ENCODE measurements around the gene U2AF1L4.

DNA sequence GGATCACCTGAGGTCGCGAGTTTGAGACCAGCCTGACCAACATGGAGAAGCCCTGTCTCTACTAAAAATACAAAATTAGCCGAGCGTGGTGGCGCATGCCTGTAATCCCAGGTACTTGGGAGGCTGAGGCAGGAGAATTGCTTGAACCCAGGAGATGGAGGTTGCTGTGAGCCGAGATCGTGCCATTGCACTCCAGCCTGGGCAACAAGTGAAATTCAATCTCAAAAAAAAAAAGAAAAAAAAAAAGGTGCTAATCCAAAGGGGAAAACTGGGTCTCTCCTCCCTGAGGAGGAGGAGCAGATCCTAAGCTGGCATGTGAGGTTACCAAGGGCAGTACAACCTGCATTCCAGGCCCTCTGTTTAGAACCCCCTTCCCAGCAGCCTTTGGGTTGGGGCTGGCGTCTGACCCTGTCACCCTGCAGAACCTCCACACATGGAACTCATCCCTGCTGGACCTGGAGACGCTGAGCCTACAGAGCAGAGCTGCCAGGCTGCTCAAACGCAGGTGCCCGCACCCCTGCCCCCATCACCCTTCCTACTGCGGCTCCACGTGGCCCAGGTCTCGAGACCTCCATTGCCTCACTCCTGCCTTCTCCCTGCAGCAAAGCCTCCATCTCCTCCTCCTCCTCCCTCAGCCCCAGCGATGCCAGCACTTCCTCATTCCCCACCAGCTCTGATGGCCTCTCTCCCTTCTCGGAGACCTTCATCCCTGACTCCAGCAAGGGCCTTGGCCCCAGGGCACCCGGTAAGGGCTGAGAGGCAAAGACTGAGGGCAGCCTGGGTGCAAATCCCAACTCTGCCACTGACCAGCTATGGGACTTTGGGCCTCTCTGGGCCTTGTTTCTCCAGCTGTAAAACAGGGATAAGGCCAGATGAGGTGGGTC is 19.5 kb upstream of the U2AF1L4 start:
- TF ChIP-seq, protein P1, sequence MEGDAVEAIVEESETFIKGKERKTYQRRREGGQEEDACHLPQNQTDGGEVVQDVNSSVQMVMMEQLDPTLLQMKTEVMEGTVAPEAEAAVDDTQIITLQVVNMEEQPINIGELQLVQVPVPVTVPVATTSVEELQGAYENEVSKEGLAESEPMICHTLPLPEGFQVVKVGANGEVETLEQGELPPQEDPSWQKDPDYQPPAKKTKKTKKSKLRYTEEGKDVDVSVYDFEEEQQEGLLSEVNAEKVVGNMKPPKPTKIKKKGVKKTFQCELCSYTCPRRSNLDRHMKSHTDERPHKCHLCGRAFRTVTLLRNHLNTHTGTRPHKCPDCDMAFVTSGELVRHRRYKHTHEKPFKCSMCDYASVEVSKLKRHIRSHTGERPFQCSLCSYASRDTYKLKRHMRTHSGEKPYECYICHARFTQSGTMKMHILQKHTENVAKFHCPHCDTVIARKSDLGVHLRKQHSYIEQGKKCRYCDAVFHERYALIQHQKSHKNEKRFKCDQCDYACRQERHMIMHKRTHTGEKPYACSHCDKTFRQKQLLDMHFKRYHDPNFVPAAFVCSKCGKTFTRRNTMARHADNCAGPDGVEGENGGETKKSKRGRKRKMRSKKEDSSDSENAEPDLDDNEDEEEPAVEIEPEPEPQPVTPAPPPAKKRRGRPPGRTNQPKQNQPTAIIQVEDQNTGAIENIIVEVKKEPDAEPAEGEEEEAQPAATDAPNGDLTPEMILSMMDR (IDR thresholded peaks at IDR 0.05) = no peak
- no peak for TF ChIP-seq POLR2A (IDR thresholded peaks at IDR 0.05)
